Vagina (tissue), 2 donors: ENCODE measurements around the gene SLC2A10. TPM values are rescaled to one million over a fixed set of nuclear protein-coding genes. Genes with fewer than 3 reads are reported as not detected.

Experiments used
- DNase-seq, 2 donors: peaks; one replicate each; pipeline ENCODE4 v3.0.0-alpha.2; 2017; ENCODE audit errors: extremely low spot score in 2 of 2
- H3K27ac ChIP-seq: fragments of 200-600 bp; sonication (generic); one replicate; pipeline ENCODE4 v1.5.1; 2019
- H3K27me3 ChIP-seq: fragments of 200-600 bp; sonication (generic); one replicate; pipeline ENCODE4 v1.5.1; 2019
- H3K36me3 ChIP-seq, 2 donors: fragments of 200-600 bp; sonication (generic); one replicate each; pipeline ENCODE4 v1.5.1; 2017 to 2019
- H3K4me1 ChIP-seq: fragments of 200-600 bp; sonication (generic); one replicate; pipeline ENCODE4 v1.5.1; 2019
- H3K4me3 ChIP-seq, 2 donors: fragments of 200-600 bp; sonication (generic); 1 replicate in 1 of 2; 2 replicates in 1 of 2; pipeline ENCODE4 v1.5.1; 2016 to 2019
- H3K9me3 ChIP-seq: fragments of 200-600 bp; sonication (generic); one replicate; pipeline ENCODE4 v1.5.1; 2019
- POLR2A ChIP-seq, 2 donors: fragments of 450-650 bp; IDR thresholded peaks; one replicate each; pipeline ENCODE4 v1.6.1; 2017; ENCODE audit warnings: antibody characterized with exemption in 2 of 2, mild to moderate bottlenecking in 2 of 2, moderate library complexity in 2 of 2
- POLR2AphosphoS5 ChIP-seq, 2 donors: sonication (generic); formaldehyde crosslinking; IDR thresholded peaks; one replicate each; pipeline ENCODE4 v1.9.0; 2017; ENCODE audit warnings: antibody characterized with exemption in 2 of 2, mild to moderate bottlenecking in 2 of 2, low read depth in 1 of 2; ENCODE audit not compliant: insufficient read depth in 1 of 2
- intact Hi-C: fragments of 100-400 bp; cut with DNase I; formaldehyde crosslinking; loops from one replicate; pipeline ENCODE4 v1.15.1; 2023
- total RNA-seq: library from RNA; depleted of rRNA; stranded (reverse); fragments of >200 nt; gene quantifications from one replicate; pipeline ENCODE4 v1.2.3, GENCODE V29; 2016
- TF ChIP-seq, protein P1 (sequence below), 3 experiments: fragments of 450-650 bp in 2 of 3; fragments of 200-600 bp in 1 of 3; sonication (generic) in 1 of 3; IDR thresholded peaks; one replicate each; pipeline ENCODE4 v1.5.1; 2017 to 2019; ENCODE audit warnings: antibody characterized with exemption in 3 of 3, mild to moderate bottlenecking in 2 of 3, moderate library complexity in 2 of 3

The SLC2A10 gene
- total RNA-seq, 1 donor from 2014 or later = 21.6 TPM

DNA sequence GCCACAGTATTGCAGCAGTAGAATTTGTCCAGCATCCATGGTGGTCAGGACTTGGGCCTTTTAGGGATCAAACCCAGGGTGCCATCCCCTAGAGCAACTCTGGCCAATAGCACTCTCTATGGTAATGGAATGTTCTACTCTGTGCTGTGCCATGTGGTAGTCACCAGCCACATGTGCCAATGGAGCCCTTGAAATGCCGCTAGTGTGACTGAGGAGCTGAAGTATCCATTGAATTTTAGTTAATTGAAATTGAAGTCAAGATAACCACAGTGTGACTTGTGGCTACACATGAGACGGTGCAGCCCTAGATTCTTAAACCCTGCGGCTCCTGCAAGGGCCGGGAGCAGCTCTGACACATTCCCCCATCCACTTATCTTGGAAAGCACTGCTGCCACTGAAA is 54.6 kb downstream of the SLC2A10 start:
- DNase-seq = no peak
- no peaks in the 10 kb centered on the region for H3K36me3 ChIP-seq
- H3K4me1 ChIP-seq = no peaks in the 10 kb centered on the region
- no peaks in the 10 kb centered on the region for H3K27me3 ChIP-seq
- H3K4me3 ChIP-seq = no peak overlapping the region
- no peaks in the 10 kb centered on the region for H3K9me3 ChIP-seq
- no peak overlapping the region for H3K27ac ChIP-seq
- no peak for TF ChIP-seq POLR2AphosphoS5 (IDR thresholded peaks at IDR 0.05; ENCODE audit: insufficient read depth in 1 of 2, low read depth in 1 of 2)
- TF ChIP-seq, protein P1, sequence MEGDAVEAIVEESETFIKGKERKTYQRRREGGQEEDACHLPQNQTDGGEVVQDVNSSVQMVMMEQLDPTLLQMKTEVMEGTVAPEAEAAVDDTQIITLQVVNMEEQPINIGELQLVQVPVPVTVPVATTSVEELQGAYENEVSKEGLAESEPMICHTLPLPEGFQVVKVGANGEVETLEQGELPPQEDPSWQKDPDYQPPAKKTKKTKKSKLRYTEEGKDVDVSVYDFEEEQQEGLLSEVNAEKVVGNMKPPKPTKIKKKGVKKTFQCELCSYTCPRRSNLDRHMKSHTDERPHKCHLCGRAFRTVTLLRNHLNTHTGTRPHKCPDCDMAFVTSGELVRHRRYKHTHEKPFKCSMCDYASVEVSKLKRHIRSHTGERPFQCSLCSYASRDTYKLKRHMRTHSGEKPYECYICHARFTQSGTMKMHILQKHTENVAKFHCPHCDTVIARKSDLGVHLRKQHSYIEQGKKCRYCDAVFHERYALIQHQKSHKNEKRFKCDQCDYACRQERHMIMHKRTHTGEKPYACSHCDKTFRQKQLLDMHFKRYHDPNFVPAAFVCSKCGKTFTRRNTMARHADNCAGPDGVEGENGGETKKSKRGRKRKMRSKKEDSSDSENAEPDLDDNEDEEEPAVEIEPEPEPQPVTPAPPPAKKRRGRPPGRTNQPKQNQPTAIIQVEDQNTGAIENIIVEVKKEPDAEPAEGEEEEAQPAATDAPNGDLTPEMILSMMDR (IDR thresholded peaks at IDR 0.05) = no peak
- TF ChIP-seq POLR2A (IDR thresholded peaks at IDR 0.05) = no peak
- intact Hi-C loops = loop anchor here (10.0 kb wide), 1 partner anchor 391 kb away; no protein-coding TSS in a partner anchor

GRCh38 chr20:46765506-46766120 is 56.2 kb downstream of the SLC2A10 start:
- Histone ChIP-seq H3K4me1 (no peaks in the 10 kb centered on the region), H3K4me3 (no peak overlapping the region), H3K9me3 (no peaks in the 10 kb centered on the region), H3K27ac (no peak overlapping the region), H3K36me3 (no peaks in the 10 kb centered on the region), H3K27me3 (no peaks in the 10 kb centered on the region)
- TF ChIP-seq, protein P1 (IDR thresholded peaks at IDR 0.05) = no peak
- TF ChIP-seq POLR2A (IDR thresholded peaks at IDR 0.05) (no peak), POLR2AphosphoS5 (IDR thresholded peaks at IDR 0.05; ENCODE audit: insufficient read depth in 1 of 2, low read depth in 1 of 2) (no peak)
- intact Hi-C loops = loop anchor here (10.0 kb wide), 1 partner anchor 389 kb away; no protein-coding TSS in a partner anchor
- DNase-seq = no peak

GRCh38 chr20:46767127-46767761 is 57.8 kb downstream of the SLC2A10 start:
- H3K9me3 ChIP-seq = no peaks in the 10 kb centered on the region
- TF ChIP-seq, protein P1 (IDR thresholded peaks at IDR 0.05) = no peak
- TF ChIP-seq POLR2AphosphoS5 (IDR thresholded peaks at IDR 0.05; ENCODE audit: insufficient read depth in 1 of 2, low read depth in 1 of 2) (no peak), POLR2A (IDR thresholded peaks at IDR 0.05) (no peak)
- H3K4me3 ChIP-seq = no peak overlapping the region
- DNase-seq = no peak
- H3K27ac ChIP-seq = no peak overlapping the region
- intact Hi-C loops = loop anchor here (10.0 kb wide), 1 partner anchor 388 kb away; no protein-coding TSS in a partner anchor
- H3K27me3 ChIP-seq = no peaks in the 10 kb centered on the region
- H3K4me1 ChIP-seq = no peaks in the 10 kb centered on the region
- H3K36me3 ChIP-seq = no peaks in the 10 kb centered on the region

- intact Hi-C loops = no loop called here
- Histone ChIP-seq H3K4me1 (no peaks in the 10 kb centered on the region), H3K27ac (no peak overlapping the region), H3K27me3 (no peaks in the 10 kb centered on the region), H3K4me3 (no peak overlapping the region), H3K36me3 (no peaks in the 10 kb centered on the region), H3K9me3 (no peaks in the 10 kb centered on the region)
- DNase-seq = no peak
- TF ChIP-seq, protein P1 (IDR thresholded peaks at IDR 0.05) = no peak
- no peak for TF ChIP-seq POLR2AphosphoS5 (IDR thresholded peaks at IDR 0.05; ENCODE audit: insufficient read depth in 1 of 2, low read depth in 1 of 2)
- no peak for TF ChIP-seq POLR2A (IDR thresholded peaks at IDR 0.05)
Measured at GRCh38 chr20:46770330-46771194, 61.1 kb downstream of the SLC2A10 start.
